ENCODE measurements around the gene MAD1L1. TPM values are rescaled to one million over a fixed set of nuclear protein-coding genes. Genes with fewer than 3 reads are reported as not detected.

Gene MAD1L1
- total and polyA plus RNA-seq, 7 donors = 11.7 to 17.5 (median 15.6) TPM

- Histone ChIP-seq H3K9me3 (no peaks in the 10 kb centered on the region), H3K36me3 (ENCODE audit: insufficient read depth in 1 of 2, low read depth in 1 of 2) (no peaks in the 10 kb centered on the region), H3K4me1 (peaks cover under 1% of the 10 kb centered on the region), H3K4me3 (no peak overlapping the region), H3K27ac (no peak overlapping the region), H3K27me3 (ENCODE audit: insufficient read depth in 3 of 3, low read length in 2 of 3) (no peaks in the 10 kb centered on the region)
- DNase-seq (peak in 1 of 2 donors; percentile 42), ATAC-seq (no peak)
- no peak for TF ChIP-seq CTCF (IDR thresholded peaks at IDR 0.05)
- 92 to 94% (median 92%) methylated on average over 24 to 27 of the region's 27 CpGs for WGBS, 3 donors
- intact Hi-C loops (cut with DNase I) = no loop called here
These were observed 232.5 kb downstream of the MAD1L1 start for GRCh38 chr7:2000153-2000687.

GRCh38 chr7:1999278-1999984 lies 233.3 kb downstream of the MAD1L1 start:
- Histone ChIP-seq H3K9me3 (no peaks in the 10 kb centered on the region), H3K36me3 (ENCODE audit: insufficient read depth in 1 of 2, low read depth in 1 of 2) (no peaks in the 10 kb centered on the region), H3K27me3 (ENCODE audit: insufficient read depth in 3 of 3, low read length in 2 of 3) (no peaks in the 10 kb centered on the region), H3K4me1 (peaks cover 8% of the 10 kb centered on the region), H3K27ac (no peak overlapping the region), H3K4me3 (no peak overlapping the region)
- no peak for TF ChIP-seq CTCF (IDR thresholded peaks at IDR 0.05)
- intact Hi-C loops (cut with DNase I) = no loop called here
- DNase-seq = peak in 1 of 2 donors; percentile 39
- 96 to 97% (median 97%) methylated on average over 21 of the region's 21 CpGs for WGBS, 3 donors
- no peak for ATAC-seq

GRCh38 chr7:1998146-1998545 lies 234.6 kb downstream of the MAD1L1 start:
- no peaks in the 10 kb centered on the region for H3K9me3 ChIP-seq
- H3K27me3 ChIP-seq (ENCODE audit: insufficient read depth in 3 of 3, low read length in 2 of 3) = no peaks in the 10 kb centered on the region
- H3K4me1 ChIP-seq = peaks cover 16% of the 10 kb centered on the region
- no peaks in the 10 kb centered on the region for H3K36me3 ChIP-seq (ENCODE audit: insufficient read depth in 1 of 2, low read depth in 1 of 2)
- DNase-seq (peak in 1 of 2 donors; percentile 23), ATAC-seq (no peak)
- H3K27ac ChIP-seq = no peak overlapping the region
- no peak overlapping the region for H3K4me3 ChIP-seq
- TF ChIP-seq CTCF (IDR thresholded peaks at IDR 0.05) = no peak
- intact Hi-C loops (cut with DNase I) = no loop called here
- WGBS, 3 donors = 94 to 95% (median 95%) methylated on average over 10 of the region's 10 CpGs

- Histone ChIP-seq H3K4me3 (no peak overlapping the region), H3K4me1 (peaks cover 22% of the 10 kb centered on the region), H3K27me3 (ENCODE audit: insufficient read depth in 3 of 3, low read length in 2 of 3) (no peaks in the 10 kb centered on the region), H3K9me3 (no peaks in the 10 kb centered on the region), H3K36me3 (ENCODE audit: insufficient read depth in 1 of 2, low read depth in 1 of 2) (no peaks in the 10 kb centered on the region), H3K27ac (no peak overlapping the region)
- TF ChIP-seq CTCF (IDR thresholded peaks at IDR 0.05) = no peak
- DNase-seq (no peak), ATAC-seq (no peak)
- intact Hi-C loops (cut with DNase I) = no loop called here
- 84 to 94% (median 88%) methylated on average over 14 to 15 of the region's 15 CpGs for WGBS, 3 donors
These were observed 235.1 kb downstream of the MAD1L1 start for GRCh38 chr7:1997537-1998076.
